DOHH2 (cell line): ENCODE results near the gene DCDC1.

ENCODE experiments used
- H3F3A ChIP-seq: fragments of 200-600 bp; sonication (generic), shearing (Covaris generic); 2 replicates; pipeline ENCODE4 v1.6.0; 2016; ENCODE audit warnings: antibody characterized with exemption, mild to moderate bottlenecking; ENCODE audit not compliant: control insufficient read depth, insufficient read depth
- H3K27ac ChIP-seq: fragments of 200-600 bp; sonication (generic); 2 replicates; pipeline ENCODE4 v1.5.1; 2014; ENCODE audit warnings: low read depth, mild to moderate bottlenecking, low read length, moderate library complexity
- H3K27me3 ChIP-seq: fragments of 200-600 bp; sonication (generic); 2 replicates; pipeline ENCODE4 v1.6.1; 2014; ENCODE audit warnings: mild to moderate bottlenecking, low read length, mixed read lengths; ENCODE audit not compliant: control insufficient read depth
- H3K36me3 ChIP-seq: fragments of 200-600 bp; sonication (generic); 2 replicates; pipeline ENCODE4 v1.6.1; 2014; ENCODE audit warnings: mild to moderate bottlenecking, low read length, moderate library complexity, mixed read lengths; ENCODE audit not compliant: control insufficient read depth
- H3K4me1 ChIP-seq: fragments of 200-600 bp; sonication (generic); 2 replicates; pipeline ENCODE4 v1.6.1; 2014; ENCODE audit warnings: mild to moderate bottlenecking, low read length, mixed read lengths; ENCODE audit not compliant: control insufficient read depth
- H3K4me2 ChIP-seq: fragments of 200-600 bp; sonication (generic); 2 replicates; pipeline ENCODE4 v1.6.0; 2014; ENCODE audit warnings: mild to moderate bottlenecking, low read length, moderate library complexity
- H3K4me3 ChIP-seq: fragments of 200-600 bp; sonication (generic); 2 replicates; pipeline ENCODE4 v1.5.1; 2014; ENCODE audit warnings: mild to moderate bottlenecking, low read length, mixed read lengths
- H3K79me2 ChIP-seq: fragments of 200-600 bp; sonication (generic); 2 replicates; pipeline ENCODE4 v1.6.1; 2014; ENCODE audit warnings: mild to moderate bottlenecking, low read length, mixed read lengths; ENCODE audit not compliant: control insufficient read depth
- H3K9me2 ChIP-seq: fragments of 200-600 bp; sonication (generic); replicated peaks from 2 replicates; pipeline ENCODE4 v1.6.1; 2014; ENCODE audit warnings: mild to moderate bottlenecking, low read length, mixed read lengths; ENCODE audit not compliant: control insufficient read depth
- H3K9me3 ChIP-seq: fragments of 200-600 bp; sonication (generic); 2 replicates; pipeline ENCODE4 v1.6.1; 2014; ENCODE audit warnings: antibody characterized with exemption, low read length, mixed read lengths; ENCODE audit not compliant: control insufficient read depth, insufficient read depth
- H4K20me1 ChIP-seq: fragments of 200-600 bp; sonication (generic); 2 replicates; pipeline ENCODE4 v1.6.0; 2014; ENCODE audit warnings: low read depth, mild to moderate bottlenecking, antibody characterized with exemption, low read length, moderate library complexity; ENCODE audit not compliant: control insufficient read depth, insufficient read depth
- CTCF ChIP-seq: fragments of 200-600 bp; sonication (generic); IDR thresholded peaks from one replicate; pipeline ENCODE4 v1.5.1; 2014; ENCODE audit warnings: antibody characterized with exemption, mild to moderate bottlenecking, low read depth, low read length; ENCODE audit not compliant: poor library complexity, severe bottlenecking
- EZH2phosphoT487 ChIP-seq: fragments of 200-600 bp; sonication (generic); IDR thresholded peaks from 2 replicates; pipeline ENCODE4 v1.6.1; 2017; ENCODE audit warnings: borderline replicate concordance, mild to moderate bottlenecking, antibody characterized with exemption, low read length, moderate library complexity, mixed read lengths

DCDC1 gene

GRCh38 chr11:30889143-30889794 lies 480.3 kb downstream of the DCDC1 start:
- TF ChIP-seq CTCF (no peak), EZH2phosphoT487 (no peak)
- no peaks in the 10 kb centered on the region for H3K9me2 ChIP-seq
- H3K4me2 ChIP-seq = no peak overlapping the region
- no peaks in the 10 kb centered on the region for H3K4me1 ChIP-seq
- no peak overlapping the region for H3K27ac ChIP-seq
- H3K79me2 ChIP-seq = no peaks in the 10 kb centered on the region
- no peaks in the 10 kb centered on the region for H4K20me1 ChIP-seq
- H3K36me3 ChIP-seq = no peaks in the 10 kb centered on the region
- H3K4me3 ChIP-seq = no peak overlapping the region
- no peaks in the 10 kb centered on the region for H3K9me3 ChIP-seq
- no peaks in the 10 kb centered on the region for H3K27me3 ChIP-seq
- no peaks in the 10 kb centered on the region for H3F3A ChIP-seq

- H3K4me1 ChIP-seq = no peaks in the 10 kb centered on the region
- no peaks in the 10 kb centered on the region for H3F3A ChIP-seq
- H3K27me3 ChIP-seq = no peaks in the 10 kb centered on the region
- H3K36me3 ChIP-seq = no peaks in the 10 kb centered on the region
- H3K79me2 ChIP-seq = no peaks in the 10 kb centered on the region
- no peaks in the 10 kb centered on the region for H3K9me3 ChIP-seq
- H3K4me3 ChIP-seq = no peak overlapping the region
- no peaks in the 10 kb centered on the region for H3K9me2 ChIP-seq
- H3K27ac ChIP-seq = no peak overlapping the region
- H3K4me2 ChIP-seq = no peak overlapping the region
- TF ChIP-seq CTCF (no peak), EZH2phosphoT487 (no peak)
- H4K20me1 ChIP-seq = no peaks in the 10 kb centered on the region
Measured at GRCh38 chr11:30879322-30880005, 490.1 kb downstream of the DCDC1 start.

DNA sequence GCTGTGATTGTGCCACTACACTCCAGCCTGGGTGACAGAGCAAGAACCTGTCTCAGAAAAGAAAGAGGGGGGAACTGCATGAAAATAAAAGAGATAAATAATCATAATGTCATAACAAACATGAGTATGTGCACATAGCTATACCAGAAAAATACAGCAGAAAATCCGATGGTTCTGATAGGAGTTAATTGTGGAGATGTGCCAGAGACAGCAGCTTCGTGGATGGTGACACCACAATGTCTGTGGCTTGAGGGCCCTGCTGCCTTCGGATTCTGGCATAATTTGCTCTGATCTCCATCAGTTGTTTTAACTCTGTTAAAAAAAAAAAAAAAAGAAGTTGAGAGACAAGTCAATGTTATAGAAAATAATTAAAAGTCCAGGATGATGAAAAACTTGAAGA lies 491.1 kb downstream of the DCDC1 start:
- Histone ChIP-seq H3K4me3 (no peak overlapping the region), H3K9me3 (no peaks in the 10 kb centered on the region), H3K4me2 (no peak overlapping the region), H3K4me1 (no peaks in the 10 kb centered on the region), H3F3A (no peaks in the 10 kb centered on the region), H3K9me2 (no peaks in the 10 kb centered on the region), H3K27ac (no peak overlapping the region), H3K79me2 (no peaks in the 10 kb centered on the region), H4K20me1 (no peaks in the 10 kb centered on the region), H3K27me3 (no peaks in the 10 kb centered on the region), H3K36me3 (no peaks in the 10 kb centered on the region)
- TF ChIP-seq EZH2phosphoT487 (no peak), CTCF (no peak)
